Fibroblast of skin of right quadriceps (primary cell): ENCODE measurements around the gene IQCF6.
A peak's percentile ranks its signal among the peaks of the same experiment; 100 is the strongest.
"Not testable (repeated sequence)": the region's sequence is repeated elsewhere in the genome, so short reads cannot be mapped to it uniquely, and the experiment has no call there.

Source experiments
- DNase-seq: peaks from one replicate; pipeline ENCODE4 v3.0.0-alpha.2; 2013

IQCF6 gene

GRCh38 chr3:51779137-51779536 is at the start of gene IQCF6:
TSS of gene IQCF6 (minus strand) at chr3:51779237. CDS start at chr3:51779224, 13 bp downstream.
- no peak for DNase-seq

- no peak for DNase-seq
Observed at GRCh38 chr3:51828297-51828696, 49.3 kb upstream of the IQCF6 start.

GRCh38 chr3:51819709-51820406 is 40.8 kb upstream of the IQCF6 start:
- no peak for DNase-seq

- no peak for DNase-seq
Observed at GRCh38 chr3:51819151-51819550, 40.1 kb upstream of the IQCF6 start.

GRCh38 chr3:51817375-51817774 is 38.3 kb upstream of the IQCF6 start:
- DNase-seq = no peak

GRCh38 chr3:51816723-51817122 is 37.7 kb upstream of the IQCF6 start:
- no peak for DNase-seq

- DNase-seq = no peak
Observed at GRCh38 chr3:51815614-51816013, 36.6 kb upstream of the IQCF6 start.

- no peak for DNase-seq
Observed at GRCh38 chr3:51814034-51814433, 35.0 kb upstream of the IQCF6 start.

- DNase-seq = no peak
Observed at GRCh38 chr3:51813539-51813938, 34.5 kb upstream of the IQCF6 start.

GRCh38 chr3:51808934-51809333 is 29.9 kb upstream of the IQCF6 start:
- DNase-seq = no peak

GRCh38 chr3:51802106-51802703 is 23.2 kb upstream of the IQCF6 start:
- DNase-seq = no peak

- no peak for DNase-seq
Observed at GRCh38 chr3:51800750-51801125, 21.7 kb upstream of the IQCF6 start.

- DNase-seq = peak; percentile 68
Observed at GRCh38 chr3:51799879-51800749, 21.1 kb upstream of the IQCF6 start.

GRCh38 chr3:51798411-51798963 is 19.4 kb upstream of the IQCF6 start:
- DNase-seq = no peak

- no peak for DNase-seq
Observed at GRCh38 chr3:51796854-51797253, 17.8 kb upstream of the IQCF6 start.

GRCh38 chr3:51794206-51794605 is 15.2 kb upstream of the IQCF6 start:
- DNase-seq = no peak

- no peak for DNase-seq
Observed at GRCh38 chr3:51792206-51792605, 13.2 kb upstream of the IQCF6 start.

GRCh38 chr3:51789437-51789836 is 10.4 kb upstream of the IQCF6 start:
- no peak for DNase-seq

GRCh38 chr3:51787576-51787975 is 8.5 kb upstream of the IQCF6 start:
- not testable (repeated sequence) for DNase-seq

- DNase-seq = no peak
Observed at GRCh38 chr3:51786267-51786666, 7.2 kb upstream of the IQCF6 start.

- no peak for DNase-seq
Observed at GRCh38 chr3:51778554-51778953, 483 bp downstream of the IQCF6 start.

- DNase-seq = no peak
Observed at GRCh38 chr3:51777985-51778384, 1.1 kb downstream of the IQCF6 start.

GRCh38 chr3:51773529-51774056 is 5.4 kb downstream of the IQCF6 start:
- no peak for DNase-seq
